Cerebellar cortex (tissue), 1 donor: Measurements from ENCODE around the gene LMX1B.

ENCODE experiments used
- DNase-seq: peaks from one replicate; pipeline ENCODE4 v3.0.0-alpha.2; 2015; ENCODE audit warnings: low spot score

LMX1B gene

DNA sequence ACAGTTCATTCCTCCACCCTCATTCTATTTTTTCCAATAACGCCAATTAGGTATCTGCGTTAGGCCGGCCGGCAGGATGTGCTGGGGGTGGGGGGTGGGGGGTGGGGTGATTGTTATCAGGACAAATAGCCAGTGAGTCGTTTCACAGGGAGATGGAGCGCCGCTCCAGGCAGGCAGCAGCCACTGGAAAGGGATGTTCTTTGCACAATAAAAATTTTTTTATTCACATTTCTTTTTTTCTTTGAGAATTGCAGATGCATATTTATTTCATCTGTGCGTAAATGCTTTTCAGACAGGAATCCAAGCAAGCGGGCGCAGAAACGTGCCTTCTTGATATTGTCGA lies 4.1 kb downstream of the LMX1B start:
- DNase-seq = no peak

DNA sequence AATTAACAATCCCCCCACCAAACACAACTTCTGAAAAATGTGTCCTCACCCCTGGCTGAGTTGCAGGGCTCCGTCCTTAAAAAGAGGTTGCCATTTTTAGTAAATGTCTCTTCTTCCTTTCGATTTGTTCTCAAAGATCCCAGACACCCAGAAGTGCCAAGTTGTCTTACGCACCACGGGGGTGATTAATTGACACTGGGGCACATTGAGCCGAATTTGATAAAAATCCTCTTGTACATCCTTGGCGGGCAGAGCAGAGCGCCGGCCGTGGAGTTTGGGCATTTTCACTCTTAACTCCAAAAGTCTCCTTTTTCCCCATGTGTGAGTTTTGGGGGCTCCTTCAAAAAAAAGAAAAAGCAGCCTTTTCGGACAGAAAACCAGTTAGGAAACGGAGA lies 4.5 kb downstream of the LMX1B start:
- DNase-seq = no peak

DNA sequence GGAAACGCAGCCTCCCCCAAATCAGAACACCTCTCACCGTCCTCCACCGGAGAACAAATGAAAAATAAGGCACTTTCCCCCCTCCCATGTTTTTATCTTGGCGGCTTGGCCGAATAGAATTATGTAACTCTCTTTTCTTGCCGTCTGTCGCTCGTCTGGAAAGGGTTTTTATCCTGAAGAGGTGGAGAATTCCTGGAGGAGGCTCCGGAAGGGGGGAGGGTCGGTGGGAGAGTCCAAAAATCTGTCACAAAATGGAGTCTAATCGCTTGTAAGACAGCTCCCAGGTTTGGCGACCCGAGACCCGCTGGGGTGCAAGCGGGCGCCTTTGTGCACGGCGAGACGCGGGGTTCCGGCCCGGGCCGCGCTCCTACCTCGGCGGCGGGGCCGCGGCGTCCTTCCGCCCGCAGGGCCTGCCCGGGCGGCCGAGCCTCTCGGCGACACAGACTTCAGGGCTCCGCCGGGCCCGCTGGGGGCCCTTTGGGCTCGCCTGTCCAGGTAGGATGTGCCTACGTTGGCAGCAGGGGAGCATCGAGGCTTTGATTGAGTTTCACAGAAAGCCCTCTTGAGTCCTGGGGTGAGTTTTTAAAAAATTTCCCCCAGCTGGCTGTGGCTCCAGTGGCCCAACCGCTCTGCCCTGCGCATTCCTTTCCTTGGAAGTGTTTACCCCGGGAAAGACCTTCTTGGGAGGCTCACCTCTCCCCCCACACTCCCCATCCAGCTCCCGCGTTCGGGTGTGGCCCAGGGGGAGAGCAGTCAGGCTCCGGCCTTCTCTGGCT lies 5.0 kb downstream of the LMX1B start:
- no peak for DNase-seq

DNA sequence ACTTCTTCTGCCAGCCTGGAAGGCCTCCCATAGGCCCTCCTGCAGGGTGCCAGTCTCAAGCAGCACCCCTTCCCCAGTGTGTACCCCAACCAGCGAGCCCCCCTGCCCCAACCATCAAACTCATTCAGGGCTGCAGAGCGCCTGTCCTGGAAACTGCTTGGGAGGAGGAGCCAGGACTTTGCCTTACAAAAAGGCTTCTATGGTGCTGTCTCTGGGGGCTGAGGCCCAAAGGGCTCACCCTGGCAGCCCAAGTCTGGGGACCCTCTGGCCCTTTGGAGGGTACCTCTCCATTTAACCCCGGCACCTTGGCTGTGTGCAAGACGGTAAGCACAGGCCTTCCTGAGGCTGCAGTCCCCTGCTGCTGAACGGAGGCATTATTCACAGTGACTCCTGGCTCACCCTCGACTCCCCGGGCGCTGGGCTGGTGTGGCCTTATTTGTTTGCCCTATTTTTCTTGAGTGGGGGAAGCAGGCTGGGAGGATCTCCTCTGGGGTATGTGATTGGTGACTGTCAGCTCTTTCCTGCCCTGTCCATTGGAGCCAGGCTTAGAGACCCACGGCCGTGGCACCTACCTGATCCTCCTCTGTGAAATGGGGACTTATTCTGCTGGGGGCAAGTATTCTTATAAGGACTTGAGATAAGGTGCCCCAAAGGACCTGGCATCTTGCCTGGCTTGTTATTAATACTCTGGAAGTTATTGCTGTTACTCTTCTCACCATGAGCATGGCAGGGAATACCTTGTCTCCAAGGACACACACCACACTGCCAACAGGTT lies 5.8 kb downstream of the LMX1B start:
- DNase-seq = no peak

DNA sequence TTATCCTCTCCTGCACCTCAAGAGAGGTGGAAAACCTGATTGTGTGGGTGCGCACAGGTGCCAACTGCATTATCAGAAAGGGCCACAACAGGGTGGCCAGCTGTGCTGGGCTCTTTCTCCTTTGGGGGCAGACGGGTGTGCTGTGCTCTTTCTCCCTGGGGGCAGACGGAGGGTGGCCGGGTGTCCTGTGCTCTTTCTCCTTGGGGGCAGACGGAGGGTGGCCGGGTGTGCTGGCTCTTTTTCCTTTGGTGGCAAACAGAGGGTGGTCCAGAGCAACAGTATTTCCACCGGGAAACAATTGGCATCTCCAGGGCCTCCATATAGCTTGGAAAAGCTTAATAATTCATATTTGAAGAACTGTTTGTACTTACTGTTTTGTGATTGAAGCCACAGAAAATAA lies 6.8 kb downstream of the LMX1B start:
- DNase-seq = no peak

DNA sequence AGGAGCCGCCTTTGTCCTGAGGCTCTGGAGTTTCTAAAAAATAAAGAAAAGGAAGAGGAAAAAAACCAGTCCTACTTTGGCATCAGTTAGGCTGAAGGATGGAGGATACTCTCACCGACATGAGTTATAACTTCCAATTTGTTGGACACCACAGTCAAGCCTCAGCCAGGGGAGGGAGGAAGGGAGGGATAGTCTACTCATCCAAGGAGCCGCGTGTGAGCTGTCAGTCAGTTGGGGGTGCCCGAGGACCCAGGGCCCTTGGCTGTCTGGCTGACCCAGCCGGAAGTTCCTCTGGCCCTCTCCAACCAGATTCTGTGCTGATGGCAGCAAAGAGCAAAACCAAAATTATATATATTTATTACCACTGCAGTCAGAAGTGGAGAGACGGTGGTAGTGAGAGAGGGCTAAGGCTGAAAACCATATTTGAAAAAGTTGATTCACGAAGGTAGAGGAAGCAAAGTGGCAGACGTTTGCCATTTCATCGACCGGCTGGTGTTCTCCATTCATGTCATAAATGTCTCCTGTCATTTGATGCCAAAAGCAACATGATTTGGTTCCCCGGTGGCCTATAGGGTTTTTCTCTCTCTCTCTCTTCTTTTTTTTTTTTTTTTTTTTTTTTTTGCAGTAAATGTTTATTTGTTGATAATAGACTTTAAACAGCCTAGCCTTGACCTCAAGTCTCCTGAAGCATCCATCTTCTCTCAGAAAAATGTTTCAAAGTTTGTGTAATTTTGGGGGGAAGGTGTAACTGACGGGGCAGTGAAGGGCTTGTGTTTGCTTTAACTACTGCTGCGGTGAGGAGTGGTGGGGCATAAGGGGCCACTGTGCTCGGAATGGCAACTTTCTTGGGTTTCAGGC lies 7.6 kb downstream of the LMX1B start:
- no peak for DNase-seq

DNA sequence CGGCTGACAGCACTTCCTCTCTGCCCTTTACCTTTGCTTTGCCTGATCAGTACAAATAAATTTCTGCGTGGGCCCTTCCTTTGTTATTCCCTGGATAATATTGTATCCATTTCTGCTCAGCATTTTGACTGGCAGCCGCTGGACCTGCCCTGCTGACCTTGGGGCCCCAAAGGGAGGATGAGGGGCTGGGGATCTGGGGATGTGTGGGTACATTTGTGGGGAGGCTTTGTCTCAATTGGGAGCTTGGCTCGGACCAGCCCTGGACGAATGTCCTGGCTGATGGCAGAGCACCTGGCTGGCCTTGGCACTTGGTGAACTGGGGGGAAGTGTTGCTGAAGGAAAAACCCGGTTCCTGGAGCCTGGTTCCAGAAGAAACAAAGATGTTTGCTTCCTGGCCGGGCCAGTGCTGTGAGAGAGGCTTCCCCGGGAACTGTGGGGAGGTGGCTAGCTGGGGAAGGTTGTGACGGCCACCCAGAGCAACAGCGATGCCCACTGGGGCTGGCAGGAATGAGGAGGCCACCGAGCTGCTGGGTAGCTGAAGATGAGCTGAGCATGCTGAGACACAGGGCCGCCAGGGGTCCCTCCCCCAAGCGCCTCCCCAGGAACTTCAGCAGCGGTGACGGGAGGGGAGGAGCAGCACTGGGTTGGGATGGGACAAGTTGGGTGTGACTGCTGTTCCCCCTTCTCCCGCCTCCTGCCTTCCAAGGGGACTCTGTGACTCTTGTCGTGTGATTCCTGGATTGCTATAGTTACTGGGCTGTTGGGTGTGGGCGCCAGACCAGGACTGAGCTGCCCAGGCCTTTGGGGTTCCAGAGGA lies 8.4 kb downstream of the LMX1B start:
- DNase-seq = no peak

DNA sequence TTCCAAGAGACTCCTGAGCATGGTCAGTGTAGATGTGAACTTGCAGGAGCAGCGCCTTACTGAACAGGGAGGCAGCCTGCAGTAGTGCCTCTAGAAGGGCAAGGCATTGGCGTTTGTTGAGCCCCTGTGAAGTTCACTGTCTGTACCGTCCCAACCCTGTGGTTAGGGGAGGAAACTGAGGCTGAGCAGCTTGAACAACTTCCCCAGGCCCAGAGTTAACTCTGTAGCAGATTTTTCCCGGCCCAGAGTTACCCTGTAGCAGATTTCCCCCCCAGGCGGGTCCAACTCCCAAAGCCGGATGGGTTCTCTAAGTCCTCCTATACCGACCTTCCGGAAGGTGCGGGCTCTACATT lies 9.6 kb downstream of the LMX1B start:
- DNase-seq = no peak

DNA sequence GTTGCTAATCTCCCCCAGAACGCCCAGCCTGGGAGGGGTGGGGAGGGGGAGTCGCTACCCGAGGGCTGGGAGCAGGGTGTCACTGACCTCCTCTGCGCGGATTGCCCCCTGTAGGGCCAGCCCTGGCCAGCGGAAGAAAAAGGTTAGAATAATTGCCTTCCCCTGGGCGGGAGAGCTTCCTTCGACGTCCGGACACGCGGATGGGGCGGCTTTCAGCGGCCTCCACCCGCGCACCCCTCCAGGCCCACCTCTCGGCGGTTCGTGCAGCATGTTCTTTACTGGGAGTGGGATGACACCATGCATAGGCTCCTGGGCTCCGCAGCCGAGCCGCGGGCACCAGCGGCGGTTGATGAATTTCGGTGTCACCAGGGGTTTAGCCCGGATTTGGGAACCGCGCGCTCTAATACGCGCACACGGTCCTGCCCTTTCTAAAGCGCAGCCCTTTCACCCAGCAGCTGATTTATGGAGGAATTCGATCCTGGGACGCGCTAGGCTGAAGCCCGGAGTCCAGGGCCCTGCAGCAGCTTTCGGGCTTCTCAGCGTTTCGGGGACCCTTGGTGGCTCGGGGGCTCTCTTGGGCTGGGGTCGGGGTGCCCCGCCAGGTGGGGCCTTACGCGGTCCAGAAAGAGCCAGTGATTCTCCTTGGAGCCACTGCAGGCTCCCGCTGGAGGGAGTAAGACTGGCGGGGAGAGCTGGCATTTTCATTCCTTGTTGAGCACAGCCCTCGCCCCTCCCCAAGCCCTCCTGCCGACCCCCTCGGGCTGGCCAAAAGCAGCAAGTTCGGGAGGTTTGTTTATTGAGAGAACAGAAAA lies 10.1 kb downstream of the LMX1B start:
- no peak for DNase-seq

DNA sequence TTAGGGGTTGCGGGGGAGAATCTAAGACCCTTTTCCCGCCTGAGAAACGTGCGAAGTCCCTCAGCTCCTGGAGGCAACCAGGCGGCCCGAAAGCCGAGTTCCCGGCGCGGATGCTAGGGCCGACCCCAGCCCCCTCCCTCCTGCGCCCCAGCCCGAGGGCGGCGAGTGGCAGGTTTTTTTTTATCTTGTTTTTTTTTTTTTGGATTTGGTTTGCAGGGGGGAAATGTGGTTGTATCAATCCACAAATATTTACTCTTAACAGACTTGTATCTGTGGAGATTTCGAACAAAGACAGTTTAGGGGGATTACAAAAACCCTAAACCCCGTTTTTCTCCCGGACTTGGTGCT lies 10.7 kb downstream of the LMX1B start:
- DNase-seq = no peak

DNA sequence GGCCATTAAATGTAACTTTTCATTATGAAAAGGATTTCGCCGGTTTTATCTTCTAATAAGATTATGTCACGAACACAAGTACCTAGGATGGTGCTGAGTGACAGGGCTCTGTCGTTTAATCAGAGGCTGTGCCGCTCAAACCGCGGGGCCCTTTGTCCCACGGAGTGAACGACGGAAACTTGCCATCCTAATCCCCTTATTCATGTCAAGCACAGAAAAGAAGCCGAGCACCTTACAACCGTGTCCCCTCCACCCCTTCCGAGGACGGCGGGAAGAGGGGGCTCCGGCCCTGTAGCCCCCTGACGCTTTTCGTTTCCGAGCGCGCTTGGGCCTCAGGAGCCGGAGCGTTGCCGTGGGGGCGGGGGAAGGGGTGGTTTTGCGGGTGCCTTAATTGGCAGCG lies 11.2 kb downstream of the LMX1B start:
- no peak for DNase-seq

DNA sequence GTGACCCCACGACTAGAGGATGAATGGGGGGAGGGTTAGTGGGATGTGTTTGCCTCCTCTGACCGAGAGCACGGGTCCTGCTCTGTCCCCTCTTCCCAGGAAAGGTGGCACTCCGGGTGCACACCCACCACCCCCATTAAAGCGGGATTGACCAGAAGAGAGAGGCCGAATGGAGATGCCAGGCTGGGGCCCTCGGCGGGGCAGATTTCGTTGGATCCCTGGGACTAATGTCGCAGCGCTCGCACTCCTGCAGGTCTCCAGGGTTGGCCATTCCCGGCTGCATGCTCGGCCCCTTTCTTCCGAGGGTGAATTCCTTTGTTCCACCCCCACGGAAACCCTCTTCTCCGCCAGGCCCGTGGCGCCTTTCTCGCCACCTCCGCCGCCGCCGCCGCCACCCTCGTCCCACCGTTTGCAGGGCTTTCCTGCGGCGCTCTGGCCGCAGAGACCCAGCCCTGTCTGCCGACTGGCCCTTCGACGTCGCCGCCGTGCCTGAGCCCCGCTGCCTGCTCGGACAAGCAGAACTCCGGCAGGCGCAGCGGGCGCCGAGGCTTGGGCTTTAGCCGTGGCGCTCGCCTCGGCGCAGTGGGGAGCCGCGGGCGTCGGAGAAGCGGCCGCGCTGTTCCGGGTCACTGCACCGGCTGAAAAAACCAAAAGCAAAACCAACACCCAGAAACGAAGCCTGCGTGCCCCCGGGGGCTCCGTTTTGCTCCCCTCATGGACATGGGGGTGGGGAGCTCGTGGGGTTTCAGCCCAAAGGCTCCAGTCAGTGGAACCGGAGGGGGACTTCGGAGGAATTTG lies 11.8 kb downstream of the LMX1B start:
- DNase-seq = no peak

DNA sequence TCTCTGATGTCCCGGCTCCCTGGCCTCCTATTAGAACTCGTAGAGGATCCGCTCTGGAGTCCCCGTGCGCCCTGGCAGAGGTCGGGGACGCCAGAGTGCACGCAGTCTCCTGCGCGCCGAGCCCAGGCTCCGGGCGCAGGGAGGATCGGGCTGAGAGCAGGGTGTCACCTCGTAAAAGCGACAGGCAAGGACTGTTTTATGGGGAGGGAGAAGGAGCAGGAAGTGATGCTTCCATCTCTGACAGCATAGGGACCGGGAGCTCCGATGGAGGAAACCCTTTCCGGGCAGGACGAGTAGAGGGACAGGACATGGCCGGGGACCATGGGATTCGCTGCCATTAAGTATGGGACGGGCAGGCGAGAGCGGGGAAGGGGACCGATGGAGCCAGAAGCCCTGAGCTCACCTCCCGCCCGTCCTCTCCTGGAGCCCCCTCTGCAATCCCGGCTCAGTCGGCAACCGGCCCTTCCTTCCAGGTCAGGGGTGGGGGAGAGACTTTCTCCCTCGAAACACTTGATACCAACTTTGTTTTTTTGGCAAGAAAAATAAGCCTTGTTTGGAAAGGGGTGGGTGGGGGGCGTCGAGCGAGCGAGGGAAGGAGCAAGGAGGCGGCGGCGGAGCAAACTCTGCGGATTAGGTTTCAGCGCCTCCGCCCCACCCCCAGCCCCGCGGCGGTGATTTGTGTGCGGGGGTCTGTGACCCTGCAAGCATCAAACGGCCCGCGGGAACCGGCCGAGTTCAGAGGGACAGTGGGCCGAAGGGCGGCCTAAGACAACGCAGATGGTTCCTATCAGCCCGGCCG lies 12.6 kb downstream of the LMX1B start:
- DNase-seq = no peak

DNA sequence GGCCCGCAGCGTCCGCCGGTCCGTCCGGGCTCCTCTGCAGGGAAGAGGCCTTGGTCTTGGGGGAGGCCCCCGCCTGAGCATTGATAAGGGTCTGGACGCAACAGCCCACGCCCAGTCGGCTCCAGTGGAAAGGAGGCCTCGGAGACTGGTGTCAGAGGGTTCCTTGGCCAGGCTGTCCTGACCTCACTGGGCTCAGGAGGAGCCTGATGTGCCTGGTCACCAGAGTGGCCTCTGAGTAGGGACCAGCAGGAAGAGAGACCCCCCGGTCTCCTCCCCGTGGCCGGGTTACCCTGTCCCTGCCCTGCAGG lies 13.2 kb downstream of the LMX1B start:
- DNase-seq = no peak

DNA sequence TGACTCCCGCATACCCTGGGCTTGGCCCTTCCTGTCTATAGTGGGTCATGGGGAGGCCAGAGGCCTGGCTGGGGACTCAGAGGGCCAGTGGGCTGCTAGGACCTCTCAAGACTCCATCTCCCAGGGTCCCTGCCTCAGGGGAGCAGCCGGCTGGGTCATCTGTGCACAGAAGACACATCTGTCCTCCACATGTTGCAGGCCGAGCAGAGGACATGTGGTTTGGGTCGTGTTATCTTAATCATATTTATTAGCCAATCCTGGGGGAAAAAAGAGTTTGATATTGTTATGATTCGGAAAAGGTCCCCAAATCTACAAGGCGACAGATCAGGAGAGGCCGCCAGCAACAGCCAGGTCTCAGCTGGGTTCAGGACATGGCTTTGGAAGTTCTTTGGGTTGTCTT lies 14.4 kb downstream of the LMX1B start:
- DNase-seq = no peak

DNA sequence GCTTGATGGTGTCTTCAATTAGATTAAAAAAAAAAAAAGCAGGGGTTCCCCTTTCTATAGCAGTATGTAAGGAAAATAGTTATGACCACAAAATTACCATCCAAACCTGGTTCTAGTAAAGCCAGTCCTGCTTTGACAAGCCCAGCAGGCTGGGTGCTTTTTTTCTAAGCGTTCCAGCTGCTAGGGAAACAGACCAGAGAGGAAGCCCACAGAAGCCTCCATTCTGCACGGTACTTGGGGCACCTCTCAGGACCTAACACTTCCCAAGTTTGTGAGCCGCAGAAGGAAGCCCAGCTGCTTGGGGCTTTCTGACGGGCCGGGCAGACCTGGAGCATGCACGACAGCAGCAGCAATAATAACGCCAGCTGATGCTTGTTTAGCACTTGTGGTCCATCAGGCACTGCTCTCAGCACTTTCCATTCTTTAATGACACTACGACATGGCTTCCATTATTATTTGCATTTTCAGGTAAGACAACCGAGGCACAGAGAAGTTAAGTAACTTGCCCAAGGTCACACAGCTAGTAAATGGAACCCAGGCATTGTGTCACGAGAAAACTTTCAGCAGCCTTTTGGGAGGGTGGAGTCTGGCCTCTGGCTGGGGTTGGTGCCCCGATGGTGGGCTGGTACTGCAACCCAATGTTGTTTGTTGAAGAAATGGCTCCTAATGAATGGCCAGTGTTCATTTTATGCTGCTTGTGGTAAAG lies 15.4 kb downstream of the LMX1B start:
- no peak for DNase-seq

DNA sequence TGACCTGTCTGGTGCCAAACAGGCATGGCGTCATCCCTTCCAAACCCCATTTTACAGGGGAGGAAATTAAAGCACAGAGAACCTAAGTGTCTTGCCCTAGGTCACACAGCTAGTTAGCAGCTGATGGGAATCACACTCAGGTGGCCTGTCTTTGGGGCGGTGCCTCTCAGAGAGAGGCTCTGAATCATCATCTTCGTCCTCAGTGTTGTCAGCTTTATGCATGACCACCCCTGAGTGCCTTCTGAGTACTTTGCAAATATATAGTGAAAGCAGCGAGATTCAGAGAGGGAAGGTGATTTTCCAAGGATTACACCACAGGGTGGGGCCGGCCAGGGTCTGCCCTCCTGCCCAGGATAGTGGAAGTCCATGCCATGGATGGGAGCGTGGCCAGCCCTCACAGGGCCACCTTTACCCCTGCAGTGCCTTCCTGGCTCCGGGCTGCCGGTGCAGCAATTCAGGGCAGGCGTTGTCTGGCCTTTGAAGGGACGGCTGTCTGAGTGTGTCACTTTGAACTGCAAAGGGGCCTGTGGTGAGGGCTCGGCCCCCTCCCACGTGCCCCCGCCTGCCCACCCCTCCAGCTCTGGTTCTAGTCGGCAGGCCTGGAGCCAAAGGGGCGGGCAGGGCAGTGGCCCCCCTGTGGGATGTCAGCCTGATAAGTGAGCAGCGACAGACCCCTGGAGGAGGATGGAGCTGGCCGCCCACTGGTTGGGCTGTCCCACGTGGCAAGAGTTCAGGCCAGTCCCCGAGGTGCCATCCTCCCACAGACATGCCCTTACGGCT lies 16.9 kb downstream of the LMX1B start:
- DNase-seq = no peak

DNA sequence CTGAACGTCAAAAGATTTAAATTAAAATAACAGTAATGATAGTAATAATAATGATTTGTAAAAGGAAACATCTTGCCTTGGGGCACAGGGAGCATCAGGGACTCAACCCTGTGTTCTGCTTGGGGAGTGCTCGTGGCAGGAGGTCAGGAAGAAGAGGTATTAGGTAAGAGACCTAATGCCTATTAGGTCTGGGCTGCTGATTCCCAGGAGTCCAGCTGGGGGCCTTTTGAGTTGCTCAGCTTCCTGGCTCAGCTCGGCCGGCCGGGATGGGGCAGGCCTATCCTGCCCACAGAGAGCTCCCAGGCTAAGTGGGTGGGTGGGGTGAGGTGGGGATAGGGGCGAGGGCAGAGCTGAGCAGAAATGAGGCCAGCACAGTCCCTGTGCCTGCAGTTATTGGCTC lies 17.5 kb downstream of the LMX1B start:
- peak; percentile 38 for DNase-seq
